ENCODE results near the gene TSPEAR. TPM values are rescaled to one million over a fixed set of nuclear protein-coding genes. Genes with fewer than 3 reads are reported as not detected.

Gene TSPEAR
- total and polyA plus RNA-seq, 9 of the 15 experiments (the other 6 are each of a cell fraction or from before 2014, with no cell fraction given) = not detected

- TF ChIP-seq BCL6 (CRISPR knock-in tag; IDR thresholded peaks at IDR 0.05) (no peak), TAF1 (IDR thresholded peaks at IDR 0.05; ENCODE audit: control insufficient read depth, extremely low read depth, insufficient read depth, low read length, severe bottlenecking) (no peak)
Measured at GRCh38 chr21:44530221-44530902, 181.0 kb downstream of the TSPEAR start (continued).

GRCh38 chr21:44529503-44530125, 181.8 kb downstream of the TSPEAR start:
- in situ Hi-C loops (cut with MboI) = no loop called here
- ATAC-seq (no peak), FAIRE-seq (no peak), DNase-seq (ENCODE audit: extremely low read depth in 1 of 4, low spot score in 3 of 4) (no peak)
- H2AFZ ChIP-seq (ENCODE audit: low read depth, low read length) = no peak overlapping the region
- intact Hi-C loops (cut with micrococcal nuclease) = no loop called here
- H3K4me1 ChIP-seq (replicated peaks in 1 of 2; ENCODE audit: control insufficient read depth in 2 of 2, insufficient read depth in 2 of 2, low read length in 2 of 2) = peaks cover 0 to 16% of the 10 kb centered on the region in 2 experiments; a peak in 2 of 5 replicates
- no peaks in the 10 kb centered on the region for H3K79me2 ChIP-seq (ENCODE audit: control insufficient read depth, insufficient read depth, low read length)
- no peak overlapping the region for H3K4me2 ChIP-seq (ENCODE audit: insufficient read depth, low read length)
- peaks cover 6% of the 10 kb centered on the region; the same call in 1 of the 2 replicates for H3K9me3 ChIP-seq (replicated peaks; ENCODE audit: control insufficient read depth, insufficient read depth, low read depth, low read length)
- H3K27ac ChIP-seq (ENCODE audit: extremely low read depth, low read depth, low read length) = no peak overlapping the region
- ChIA-PET POLR2A (interaction anchor here (0.7 kb wide), 1 partner anchor 61 kb away, joined by 4 read pairs; no protein-coding TSS in a partner anchor), CTCF (ENCODE audit: low intra/inter-chr PET ratio) (no interaction called here)
- peaks cover 18% of the 10 kb centered on the region; the same call in 1 of the 2 replicates for H4K20me1 ChIP-seq (replicated peaks; ENCODE audit: control insufficient read depth, insufficient read depth, low read length)
- H3K4me3 ChIP-seq = no peak overlapping the region
- under 1% methylated on average over 22 of the region's 23 CpGs for WGBS (ENCODE audit: insufficient coverage, low coverage, missing lambda C conversion rate)
- no peaks in the 10 kb centered on the region for H3K36me3 ChIP-seq (ENCODE audit: control insufficient read depth, insufficient read depth, low read length)
- H3K9ac ChIP-seq (ENCODE audit: insufficient read depth in 1 of 2, low read depth in 2 of 2, low read length in 2 of 2) = no peak overlapping the region
- TF ChIP-seq CTCF (IDR thresholded peaks at IDR 0.05 in 2 of 3, conservative IDR thresholded peaks at IDR 0.05 in 1 of 3; ENCODE audit: insufficient read depth in 2 of 3, low read depth in 1 of 3, low read length in 3 of 3) (0 out of 6 replicates have a peak, but pooled peaks of 1 of the 3 experiments have one; percentile 8), CBFA2T2 (conservative IDR thresholded peaks at IDR 0.05) (no peak), PTTG1 (tag; IDR thresholded peaks at IDR 0.05; ENCODE audit: low read depth) (no peak), SAP30 (IDR thresholded peaks at IDR 0.05; ENCODE audit: borderline replicate concordance, insufficient read depth, low read depth, low read length, poor library complexity, severe bottlenecking) (no peak), REST (IDR thresholded peaks at IDR 0.05; ENCODE audit: borderline replicate concordance) (peak; percentile 61; the same call in 1 of the 2 replicates), REST (CRISPR knock-in tag; IDR thresholded peaks at IDR 0.05; ENCODE audit: low read depth) (no peak)
- H3K9me1 ChIP-seq (ENCODE audit: control insufficient read depth, insufficient read depth, low read length) = no peaks in the 10 kb centered on the region
- H3K27me3 ChIP-seq (ENCODE audit: control insufficient read depth in 2 of 2, insufficient read depth in 2 of 2, low read length in 2 of 2) = peaks cover 44 to 84% of the 10 kb centered on the region in 2 experiments
- no TSS peak for BruUV-seq (replicated peaks)
